Activated CD4-positive, alpha-beta memory T cell treated with anti-CD3 and anti-CD28 coated beads for 36 hours (primary cell): ENCODE measurements around the gene IRX1. TPM values are rescaled to one million over a fixed set of nuclear protein-coding genes. Genes with fewer than 3 reads are reported as not detected.

Experiments
- CTCF ChIA-PET: fragments of 350-600 bp; sonication (Branson Sonifier 250); formaldehyde crosslinking; loops from one replicate; lab custom pipeline; 2021; ENCODE audit warnings: antibody characterized with exemption, inconsistent platforms; lab: Charles Lee
- POLR2A ChIA-PET: fragments of 350-600 bp; sonication (Branson Sonifier 250); formaldehyde crosslinking; loops from one replicate; lab custom pipeline; 2021; ENCODE audit warnings: antibody characterized with exemption; lab: Charles Lee
- DNase-seq: peaks from one replicate; pipeline ENCODE4 v3.0.0-alpha.2; 2020
- H3K27ac Mint-ChIP-seq: one replicate; pipeline ENCODE4 v1.8.0; 2021; ENCODE audit warnings: mixed read lengths
- H3K27me3 Mint-ChIP-seq: one replicate; pipeline ENCODE4 v1.8.0; 2021; ENCODE audit warnings: mixed read lengths
- H3K36me3 Mint-ChIP-seq: one replicate; pipeline ENCODE4 v1.8.0; 2021; ENCODE audit warnings: mixed read lengths
- H3K4me1 Mint-ChIP-seq: one replicate; pipeline ENCODE4 v1.8.0; 2021; ENCODE audit warnings: low read depth, mixed read lengths
- H3K4me3 Mint-ChIP-seq: one replicate; pipeline ENCODE4 v1.8.0; 2021; ENCODE audit warnings: mild to moderate bottlenecking, mixed read lengths
- H3K9me3 Mint-ChIP-seq: one replicate; pipeline ENCODE4 v1.8.0; 2021; ENCODE audit warnings: mixed read lengths
- intact Hi-C: fragments of 100-400 bp; cut with micrococcal nuclease; formaldehyde crosslinking; loops from one replicate; pipeline ENCODE4 v1.15.1; 2023
- total RNA-seq, 2 experiments: library from RNA; stranded (reverse); gene quantifications; one replicate each; pipeline ENCODE4 v1.2.3, GENCODE V29; 2021

Gene IRX1
- total RNA-seq = not detected

DNA sequence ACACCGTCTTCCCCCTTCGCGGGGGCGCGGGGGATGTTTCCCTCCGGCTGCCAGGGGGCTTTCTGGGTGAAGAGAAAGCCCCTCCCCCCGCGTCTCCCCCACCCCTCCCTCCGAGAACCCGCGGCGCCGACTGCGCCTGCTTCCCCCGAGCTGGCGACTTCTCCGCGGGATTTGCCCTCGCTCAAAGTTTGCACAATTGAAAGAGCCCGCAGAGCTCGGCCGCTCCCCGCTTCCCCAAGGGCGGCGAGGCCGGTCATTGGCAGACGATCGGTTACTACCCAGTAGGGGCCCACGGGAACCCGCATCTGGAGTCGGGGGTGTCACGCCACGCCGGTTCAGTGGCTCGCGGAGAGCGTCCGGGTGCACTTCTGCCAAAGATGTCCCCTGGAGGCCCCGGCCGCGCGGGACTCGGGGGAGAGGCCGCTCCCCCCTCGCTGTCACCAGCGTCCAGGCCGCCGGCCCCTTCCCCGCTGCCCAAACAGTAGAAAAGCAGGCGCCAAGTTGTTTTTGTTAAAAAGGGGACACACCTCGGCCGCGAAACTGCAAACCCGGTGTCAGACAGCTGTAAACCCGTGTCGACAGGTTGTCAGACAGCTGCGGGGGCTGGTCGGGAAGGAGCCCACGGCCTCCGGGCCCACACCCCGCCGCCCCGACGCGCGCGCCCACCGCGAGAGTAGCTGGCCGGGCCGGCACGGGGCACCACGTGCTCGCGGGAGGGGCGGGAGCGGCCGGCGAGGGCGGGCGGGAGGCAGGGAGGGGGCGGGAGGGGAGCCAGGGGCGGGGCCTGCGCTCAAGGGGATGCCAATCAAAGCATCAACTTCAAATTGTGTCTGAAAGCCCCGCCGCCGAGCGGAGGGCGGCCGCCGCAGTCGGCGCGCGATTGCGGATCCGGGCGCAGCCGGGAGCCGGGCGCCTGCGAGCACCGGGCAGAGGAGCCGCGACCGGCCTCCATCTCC is at the start of gene IRX1:
IRX1 (plus strand) TSS at position 827 of the 956 bp plus-strand sequence. CDS start 274 bp downstream, outside the sequence.
- Mint-ChIP-seq H3K36me3 (peaks cover 9% of the 10 kb centered on the region), H3K27me3 (peaks cover 56% of the 10 kb centered on the region), H3K4me1 (peaks cover 5% of the 10 kb centered on the region), H3K27ac (no peak within 1 kb of the TSS), H3K4me3 (no peak within 1 kb of the TSS), H3K9me3 (peaks cover 4% of the 10 kb centered on the region)
- DNase-seq = no peak
- POLR2A ChIA-PET = no interaction called here
- intact Hi-C loops = loop anchor here (10.0 kb wide), 1 partner anchor 1710 kb away; the partner anchor contains the start of gene IRX4
- CTCF ChIA-PET = no interaction called here

DNA sequence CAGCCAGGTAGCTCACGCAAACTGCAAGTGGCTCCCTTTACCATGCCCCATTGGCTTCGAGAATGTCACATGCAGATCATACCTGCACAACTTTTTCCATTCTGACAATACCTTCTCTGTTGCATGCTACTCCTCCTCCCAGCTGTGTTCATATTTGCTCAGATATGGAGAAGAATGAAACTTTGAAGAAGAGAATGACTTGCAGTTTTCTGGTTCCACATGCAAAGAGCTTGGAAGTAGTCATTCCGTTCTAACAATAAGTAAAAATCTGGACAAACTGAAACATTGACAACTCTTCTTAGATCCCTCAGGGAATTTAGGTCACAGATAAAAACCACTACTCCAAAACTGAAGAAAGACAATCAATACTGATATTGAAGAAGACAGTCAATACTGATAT is 49.6 kb upstream of the IRX1 start:
- Mint-ChIP-seq H3K27ac (no peak overlapping the region), H3K27me3 (no peaks in the 10 kb centered on the region), H3K4me3 (no peak overlapping the region), H3K9me3 (no peaks in the 10 kb centered on the region), H3K4me1 (no peaks in the 10 kb centered on the region), H3K36me3 (no peaks in the 10 kb centered on the region)
- intact Hi-C loops = no loop called here
- POLR2A ChIA-PET = no interaction called here
- CTCF ChIA-PET = no interaction called here
- no peak for DNase-seq

DNA sequence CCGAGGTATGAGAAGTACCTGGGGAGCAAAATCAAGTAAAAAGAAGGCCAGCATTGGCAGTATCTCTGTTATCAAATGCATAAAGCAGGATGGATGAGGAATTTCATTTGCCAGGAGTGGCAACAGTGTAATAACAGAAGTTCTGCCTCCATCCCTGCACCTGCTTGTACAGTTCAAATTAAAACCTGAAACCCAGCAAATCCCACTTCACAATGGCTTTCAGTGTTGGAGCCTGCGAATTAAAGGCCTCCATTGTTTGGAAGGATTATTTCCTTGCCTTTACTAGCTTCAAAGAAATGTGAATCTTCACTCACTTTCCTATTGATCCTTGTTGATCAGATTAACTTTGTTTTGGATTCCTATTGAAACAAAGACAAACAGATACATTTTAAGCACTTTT is 31.5 kb upstream of the IRX1 start:
- DNase-seq = no peak
- Mint-ChIP-seq H3K9me3 (peaks cover 28% of the 10 kb centered on the region), H3K4me1 (no peaks in the 10 kb centered on the region), H3K4me3 (no peak overlapping the region), H3K27me3 (no peaks in the 10 kb centered on the region), H3K27ac (no peak overlapping the region), H3K36me3 (no peaks in the 10 kb centered on the region)
- intact Hi-C loops = no loop called here
- POLR2A ChIA-PET = no interaction called here
- CTCF ChIA-PET = no interaction called here

DNA sequence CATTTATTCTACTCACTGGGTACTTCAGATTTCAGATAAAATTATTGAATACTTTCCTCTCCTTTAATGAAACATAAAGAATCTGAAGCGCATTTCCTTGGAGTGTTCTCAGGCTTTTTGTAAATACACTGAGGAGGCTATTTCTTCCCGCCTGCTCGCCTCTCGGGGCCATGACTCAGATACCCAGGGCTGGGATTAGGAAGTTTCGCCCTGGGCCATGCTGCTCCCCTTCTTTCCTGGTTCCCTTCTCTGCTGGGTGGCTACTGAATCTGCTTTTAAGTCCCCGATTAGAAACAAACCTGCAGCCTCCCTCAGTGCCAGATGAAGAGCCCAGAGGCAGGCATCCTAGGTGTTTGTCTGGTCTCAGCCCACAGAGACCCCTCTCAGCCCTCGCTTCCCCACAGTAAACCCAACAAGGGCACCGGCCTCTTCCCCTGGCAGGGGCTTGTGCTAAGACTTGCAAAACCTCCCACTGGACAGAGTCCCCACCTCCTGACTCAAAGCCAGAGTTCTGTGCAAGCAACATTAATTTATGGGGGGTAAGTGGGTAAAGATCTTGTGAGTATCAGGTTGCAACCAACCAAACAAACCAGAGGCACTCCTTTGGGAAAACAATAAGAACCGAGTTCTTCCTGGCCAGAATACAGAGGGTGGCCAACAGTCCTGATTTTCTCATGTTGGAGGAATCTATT is 30.7 kb upstream of the IRX1 start:
- Mint-ChIP-seq H3K9me3 (peaks cover 23% of the 10 kb centered on the region), H3K27ac (no peak overlapping the region), H3K27me3 (no peaks in the 10 kb centered on the region), H3K36me3 (no peaks in the 10 kb centered on the region), H3K4me1 (no peaks in the 10 kb centered on the region), H3K4me3 (no peak overlapping the region)
- intact Hi-C loops = no loop called here
- ChIA-PET POLR2A (no interaction called here), CTCF (no interaction called here)
- no peak for DNase-seq

DNA sequence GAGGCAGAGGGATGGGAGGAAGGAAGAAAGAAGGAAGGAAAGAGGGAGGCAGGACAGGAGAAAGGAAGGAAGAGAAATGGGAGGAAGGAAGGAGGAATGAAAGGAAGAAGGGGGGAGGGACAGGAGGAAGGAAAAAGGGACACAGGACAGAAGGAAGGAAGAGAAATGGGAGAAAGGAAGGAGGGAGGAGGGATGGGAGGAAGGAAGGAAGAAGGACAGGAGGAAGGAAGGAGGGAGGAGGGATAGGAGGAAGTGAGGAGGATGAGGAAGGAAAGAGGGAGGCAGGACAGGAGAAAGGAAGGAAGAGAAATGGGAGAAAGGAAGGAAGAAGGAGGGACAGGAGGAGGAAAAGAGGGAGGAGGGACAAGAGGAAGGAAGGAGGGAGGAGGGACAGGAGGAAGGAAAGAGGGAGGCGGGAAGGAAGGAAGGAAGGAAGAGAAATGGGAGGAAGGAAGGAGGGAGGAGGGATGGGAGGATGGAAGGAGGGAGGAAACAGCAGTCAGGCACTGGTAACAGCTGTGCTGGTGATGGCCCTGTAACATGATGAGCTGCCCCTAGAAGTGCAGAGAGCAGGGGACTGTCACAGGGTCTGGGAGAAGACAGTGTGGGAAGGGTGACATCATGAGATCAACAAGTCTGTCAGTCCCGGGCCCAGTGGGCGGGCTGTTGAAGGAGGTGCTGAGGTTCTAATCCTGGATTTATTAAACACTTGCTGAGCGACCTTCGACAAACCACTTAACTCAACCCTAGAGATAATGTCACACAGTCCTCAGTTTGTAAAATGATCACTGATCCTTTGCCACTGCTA is 10.7 kb upstream of the IRX1 start:
- Mint-ChIP-seq H3K4me3 (no peak overlapping the region), H3K27me3 (peaks cover 15% of the 10 kb centered on the region), H3K9me3 (peaks cover 2% of the 10 kb centered on the region), H3K4me1 (no peaks in the 10 kb centered on the region), H3K27ac (no peak overlapping the region), H3K36me3 (peaks cover 2% of the 10 kb centered on the region)
- intact Hi-C loops = no loop called here
- ChIA-PET CTCF (no interaction called here), POLR2A (no interaction called here)
- DNase-seq = no peak

DNA sequence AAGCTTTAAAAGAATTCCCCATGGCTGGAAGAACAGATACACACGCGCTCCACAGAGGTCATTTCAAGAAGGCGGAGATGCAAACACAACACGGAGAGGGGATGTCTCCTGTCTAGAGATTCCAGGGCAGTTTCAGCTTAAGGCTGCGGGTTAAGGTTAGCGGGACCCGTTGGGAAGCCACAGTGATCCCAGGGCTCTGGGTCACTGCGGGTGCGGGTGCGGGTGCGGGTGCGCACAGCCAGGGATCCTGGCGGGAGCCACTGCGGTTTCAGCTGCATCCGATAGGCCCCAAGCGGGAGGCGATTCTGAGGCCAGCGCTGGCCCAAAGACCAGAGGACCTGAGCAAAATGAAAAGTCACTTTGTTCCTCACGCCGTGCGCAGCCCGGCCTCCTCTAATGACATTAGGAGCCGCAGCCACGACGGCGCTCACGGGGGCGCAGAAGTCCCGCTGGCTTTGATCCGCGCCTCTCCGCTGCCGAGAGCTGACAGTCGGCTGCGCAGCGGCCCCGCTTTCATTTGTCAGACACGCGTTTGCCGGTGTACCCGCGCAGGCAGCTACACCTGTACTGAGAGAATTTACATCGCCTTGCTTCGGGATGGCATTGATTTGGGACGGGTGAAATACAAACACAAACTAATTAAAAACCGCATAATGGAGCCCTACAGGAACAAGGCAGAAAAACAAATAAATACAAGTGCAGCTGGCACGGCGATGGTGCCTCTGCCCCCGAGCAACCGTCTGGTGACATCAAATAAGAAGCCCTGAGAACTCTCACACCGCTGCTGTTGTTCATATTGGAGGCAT is 5.3 kb upstream of the IRX1 start:
- H3K4me3 Mint-ChIP-seq = no peak overlapping the region
- H3K27me3 Mint-ChIP-seq = peaks cover 47% of the 10 kb centered on the region
- no peaks in the 10 kb centered on the region for H3K4me1 Mint-ChIP-seq
- POLR2A ChIA-PET = no interaction called here
- CTCF ChIA-PET = no interaction called here
- peaks cover 2% of the 10 kb centered on the region for H3K9me3 Mint-ChIP-seq
- intact Hi-C loops = loop anchor here (10.0 kb wide), 1 partner anchor 1706 kb away; the partner anchor contains the start of gene IRX4
- H3K27ac Mint-ChIP-seq = no peak overlapping the region
- peaks cover 5% of the 10 kb centered on the region for H3K36me3 Mint-ChIP-seq
- no peak for DNase-seq

DNA sequence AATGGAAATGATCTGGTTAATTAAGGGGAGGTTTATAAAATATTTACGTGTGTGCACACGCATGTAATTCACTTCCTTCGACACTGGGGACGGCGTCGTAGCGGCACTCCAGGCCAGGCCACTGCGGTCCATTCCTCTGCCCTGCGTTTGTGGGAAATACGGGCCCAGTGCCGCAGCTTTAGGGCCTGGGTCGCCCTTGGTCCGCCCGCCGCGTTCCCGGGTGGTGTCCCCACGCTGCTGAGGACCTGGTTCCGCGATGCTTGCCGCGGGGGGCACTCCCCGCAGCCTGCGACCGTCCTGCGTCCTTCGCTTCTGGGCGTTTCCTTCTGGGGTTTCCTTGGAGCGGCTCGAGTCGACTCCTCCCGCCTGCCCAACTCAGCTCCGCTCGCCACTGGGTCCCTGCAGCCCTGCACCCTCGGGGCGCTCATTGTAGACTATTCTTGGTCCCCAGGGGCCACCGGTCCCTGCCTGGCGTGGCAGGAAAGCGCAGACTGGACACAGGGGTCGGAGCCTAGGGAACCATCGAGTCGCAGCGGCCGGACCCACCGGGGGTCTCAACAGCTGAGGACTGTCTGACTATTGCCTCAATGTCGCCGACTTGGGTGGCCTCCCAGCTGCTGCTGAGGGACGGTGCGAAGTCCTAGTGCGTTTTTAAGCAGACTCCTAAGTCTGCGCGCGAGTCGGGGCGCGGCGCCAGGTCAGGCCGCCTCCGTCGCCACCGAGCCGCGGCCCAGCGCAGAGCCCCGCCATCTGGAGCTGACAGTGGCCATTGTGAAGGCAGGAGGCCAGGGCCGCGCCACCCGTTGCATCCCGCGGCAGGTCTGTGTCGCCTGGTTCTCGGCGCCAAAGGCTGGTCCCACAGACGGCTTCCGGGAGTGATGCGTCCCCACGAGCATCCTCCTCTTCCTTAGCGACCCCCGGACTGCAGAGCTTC is 4.4 kb upstream of the IRX1 start:
- Mint-ChIP-seq H3K36me3 (peaks cover 5% of the 10 kb centered on the region), H3K4me1 (no peaks in the 10 kb centered on the region), H3K27me3 (peaks cover 46% of the 10 kb centered on the region), H3K4me3 (no peak overlapping the region), H3K9me3 (peaks cover 2% of the 10 kb centered on the region), H3K27ac (no peak overlapping the region)
- intact Hi-C loops = loop anchor here (10.0 kb wide), 1 partner anchor 1706 kb away; the partner anchor contains the start of gene IRX4
- ChIA-PET CTCF (no interaction called here), POLR2A (no interaction called here)
- no peak for DNase-seq

DNA sequence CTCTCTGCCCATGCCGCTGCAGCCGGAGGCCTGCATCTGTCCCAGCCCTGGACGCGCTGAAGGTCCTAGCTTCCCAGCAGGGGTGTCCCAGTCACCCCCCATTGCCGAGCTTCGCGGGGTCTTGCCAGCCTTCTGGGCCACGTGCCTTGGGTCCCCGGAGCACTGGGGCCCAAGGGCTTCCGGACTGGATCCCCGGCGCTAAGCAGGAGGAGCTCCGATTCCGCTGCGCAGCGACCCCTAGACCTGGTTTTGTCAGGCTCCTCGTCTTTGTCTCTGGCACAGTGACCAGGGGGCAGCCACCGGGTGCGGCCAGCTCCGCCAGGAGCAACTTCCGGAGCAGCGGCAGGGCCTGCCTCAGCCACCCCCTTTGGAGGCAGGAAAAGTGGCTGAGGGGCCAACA is 3.3 kb upstream of the IRX1 start:
- Mint-ChIP-seq H3K9me3 (peaks cover 2% of the 10 kb centered on the region), H3K4me1 (peaks cover 3% of the 10 kb centered on the region), H3K36me3 (peaks cover 5% of the 10 kb centered on the region), H3K4me3 (no peak overlapping the region), H3K27me3 (peaks cover 51% of the 10 kb centered on the region), H3K27ac (no peak overlapping the region)
- intact Hi-C loops = loop anchor here (10.0 kb wide), 1 partner anchor 1707 kb away; the partner anchor contains the start of gene IRX4
- DNase-seq = no peak
- CTCF ChIA-PET = no interaction called here
- POLR2A ChIA-PET = no interaction called here

DNA sequence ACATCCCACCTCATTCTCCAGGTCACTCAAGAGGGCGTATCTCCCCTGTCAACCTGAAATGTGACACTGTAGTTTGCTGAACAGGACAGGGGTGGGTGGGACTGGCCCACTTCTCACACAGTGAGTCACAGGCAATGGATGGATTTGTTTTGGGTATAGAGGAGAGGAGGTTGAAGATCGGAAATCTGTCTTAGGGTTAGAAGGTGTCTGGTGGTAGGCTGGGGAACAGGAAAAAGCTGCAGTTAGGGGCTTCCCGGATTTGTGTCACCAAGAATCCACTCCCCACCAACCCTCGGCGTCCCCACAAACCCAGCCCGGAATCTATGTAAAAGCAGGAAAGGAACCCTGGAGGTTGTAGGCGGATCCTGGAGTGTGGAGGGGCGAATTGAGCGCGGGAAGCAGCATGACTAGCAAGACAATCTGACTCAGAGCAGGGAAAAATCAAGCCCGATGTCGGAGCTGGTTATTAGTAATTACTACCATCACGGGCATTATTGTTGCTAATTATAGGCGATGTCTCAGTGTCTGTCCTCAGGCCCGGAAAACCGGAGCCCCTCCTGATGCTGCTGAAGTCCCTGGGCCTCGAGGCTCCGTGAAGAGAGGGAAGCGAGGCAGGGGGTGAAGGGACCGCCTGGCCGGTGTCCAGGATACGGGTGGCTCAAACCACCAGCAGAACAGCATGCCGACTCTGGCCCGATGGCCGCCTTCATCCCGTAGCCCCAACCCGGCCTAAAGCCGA is 1.7 kb upstream of the IRX1 start:
- Mint-ChIP-seq H3K9me3 (peaks cover 2% of the 10 kb centered on the region), H3K4me1 (peaks cover 3% of the 10 kb centered on the region), H3K4me3 (no peak overlapping the region), H3K27ac (no peak overlapping the region), H3K36me3 (peaks cover 8% of the 10 kb centered on the region), H3K27me3 (peaks cover 61% of the 10 kb centered on the region)
- no peak for DNase-seq
- ChIA-PET CTCF (no interaction called here), POLR2A (no interaction called here)
- intact Hi-C loops = loop anchor here (10.0 kb wide), 1 partner anchor 1709 kb away; the partner anchor contains the start of gene IRX4

DNA sequence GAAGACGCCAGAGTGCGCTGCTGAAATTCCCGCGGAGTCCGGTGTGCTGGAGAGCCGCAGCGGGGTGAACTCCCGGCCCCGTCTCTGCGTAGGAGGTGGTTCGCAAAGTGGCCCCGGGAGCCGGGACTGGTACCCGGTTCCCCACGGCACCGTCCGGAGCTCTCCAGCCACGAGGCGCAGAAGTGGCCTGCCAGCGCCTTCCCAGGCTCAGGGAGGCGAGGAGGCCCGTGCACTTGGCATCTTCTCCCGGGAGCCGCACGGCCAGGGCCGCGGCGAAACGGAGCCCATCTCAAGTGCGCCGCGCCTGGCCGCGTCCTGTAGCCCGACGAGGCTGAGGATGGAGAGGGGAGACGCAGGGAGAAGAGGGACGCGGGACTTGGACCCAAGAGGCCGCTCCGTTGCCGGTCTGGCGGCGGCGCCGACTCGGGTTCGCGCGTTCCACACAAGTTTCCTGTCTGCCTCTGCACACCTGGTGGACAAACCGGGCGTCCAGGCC is 1.1 kb upstream of the IRX1 start:
- H3K27me3 Mint-ChIP-seq = peaks cover 63% of the 10 kb centered on the region

More for the DNA sequence above, 1.1 kb upstream of the IRX1 start:
- peaks cover 4% of the 10 kb centered on the region for H3K9me3 Mint-ChIP-seq
- intact Hi-C loops = loop anchor here (10.0 kb wide), 1 partner anchor 1710 kb away; the partner anchor contains the start of gene IRX4
- no peak for DNase-seq
- no peak overlapping the region for H3K4me3 Mint-ChIP-seq
- CTCF ChIA-PET = no interaction called here
- H3K36me3 Mint-ChIP-seq = peaks cover 12% of the 10 kb centered on the region
- no peak overlapping the region for H3K27ac Mint-ChIP-seq
- POLR2A ChIA-PET = no interaction called here
- peaks cover 5% of the 10 kb centered on the region for H3K4me1 Mint-ChIP-seq
